TTC549 (cell line): ENCODE data around the gene MAPKBP1.
"Not testable (repeated sequence)": the region's sequence is repeated elsewhere in the genome, so short reads cannot be mapped to it uniquely, and the experiment has no call there.

Source experiments
- FAIRE-seq: peaks from 2 replicates; lab custom pipeline; 2012; peaks lifted over from hg19 to GRCh38; lab: Jason Lieb, UNC

Gene MAPKBP1

DNA sequence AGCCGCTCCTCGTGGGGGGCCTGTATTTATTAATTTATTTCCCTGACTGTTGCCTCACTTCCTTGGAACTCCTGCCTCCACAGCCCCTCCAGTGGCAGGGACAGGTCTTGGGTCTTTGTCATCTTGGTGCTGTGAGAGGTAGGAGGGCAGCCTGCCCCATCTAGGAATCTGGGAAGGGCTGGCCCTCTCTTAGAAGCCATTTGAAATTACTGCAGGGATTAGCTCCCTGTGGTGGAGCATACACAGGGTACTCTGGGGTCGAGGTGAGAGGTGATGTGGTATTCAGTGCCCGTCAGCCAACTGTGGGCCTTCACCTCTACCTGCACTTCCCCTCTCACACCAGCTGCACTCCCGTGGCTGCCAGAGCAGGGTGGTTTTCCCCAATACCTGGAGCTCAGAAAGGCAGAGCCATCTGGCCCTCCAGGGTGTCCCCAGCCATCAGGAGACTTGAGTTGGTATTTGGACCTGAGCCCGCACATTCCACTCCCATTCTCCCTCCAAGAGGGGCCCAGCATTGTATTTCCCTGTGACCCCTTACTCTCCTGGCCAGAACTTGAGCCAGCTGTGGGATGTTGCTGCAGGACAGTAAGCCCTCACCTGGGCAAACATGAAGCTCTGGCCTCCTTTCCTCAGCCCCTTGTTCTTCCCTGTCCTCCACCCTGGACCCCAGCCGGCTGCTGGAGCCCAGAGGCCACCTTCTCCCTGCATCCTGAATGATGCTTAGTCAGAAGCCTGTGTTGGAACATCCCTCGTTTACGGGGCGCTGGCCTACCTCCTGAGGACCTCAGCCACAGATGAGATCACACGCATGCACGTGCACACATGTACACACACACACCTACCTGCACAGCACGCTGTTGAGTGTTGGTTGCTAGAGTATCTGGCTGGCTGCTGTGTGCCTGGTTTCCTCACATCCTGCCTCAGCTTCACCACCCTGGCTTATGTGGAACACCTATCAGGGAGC lies 51.6 kb downstream of the MAPKBP1 start:
- no peak for FAIRE-seq

GRCh38 chr15:41827290-41827879 lies 53.1 kb downstream of the MAPKBP1 start:
- no peak for FAIRE-seq

- FAIRE-seq: no peak
These were observed 53.9 kb downstream of the MAPKBP1 start, which contains the start of gene JMJD7 for GRCh38 chr15:41827880-41828806. Gene JMJD7 (plus strand): TSS chr15:41828092. CDS start chr15:41828125, 33 bp downstream.

GRCh38 chr15:41828807-41829141 lies 54.5 kb downstream of the MAPKBP1 start:
- no peak for FAIRE-seq

- FAIRE-seq: no peak
These were observed 55.8 kb downstream of the MAPKBP1 start for GRCh38 chr15:41829959-41830646.

DNA sequence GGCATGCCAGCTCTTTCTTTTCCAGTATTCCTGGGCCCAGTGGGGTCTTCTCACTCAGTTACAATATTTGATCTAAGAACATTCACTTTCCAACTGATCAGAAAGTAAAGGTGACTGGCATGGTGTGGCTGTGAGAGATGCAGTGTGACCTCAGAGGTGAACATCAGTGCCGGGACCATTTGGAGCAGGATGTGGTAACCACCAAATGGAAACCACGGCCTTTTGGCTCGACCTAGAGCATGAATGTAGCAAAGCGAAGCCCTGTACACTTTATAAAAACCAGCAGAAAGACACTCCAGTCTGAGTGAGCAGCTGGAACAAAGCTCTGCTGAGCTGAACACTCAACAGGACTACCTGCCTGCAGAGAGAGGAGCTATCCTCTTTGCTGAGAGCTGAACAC lies 57.0 kb downstream of the MAPKBP1 start:
- FAIRE-seq: not testable (repeated sequence)

GRCh38 chr15:41832208-41832607 lies 57.9 kb downstream of the MAPKBP1 start:
- FAIRE-seq: no peak

DNA sequence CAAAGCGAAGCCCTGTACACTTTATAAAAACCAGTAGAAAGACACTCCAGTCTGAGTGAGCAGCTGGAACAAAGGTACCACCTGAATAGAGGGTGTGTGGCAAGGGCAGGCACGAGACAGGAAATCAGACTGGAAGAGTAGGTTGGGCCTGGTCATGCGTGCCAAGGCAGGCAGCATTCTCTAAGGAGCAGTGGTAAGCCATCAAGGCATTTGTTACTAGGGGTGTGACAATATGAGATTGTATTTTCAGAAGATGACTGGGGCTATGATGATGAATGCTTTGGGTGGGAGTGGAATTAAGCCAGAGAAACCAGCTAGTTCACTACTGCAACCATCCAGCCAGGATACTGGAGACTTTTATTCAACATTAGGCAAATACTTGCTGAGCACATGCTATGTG lies 58.6 kb downstream of the MAPKBP1 start:
- no peak for FAIRE-seq

DNA sequence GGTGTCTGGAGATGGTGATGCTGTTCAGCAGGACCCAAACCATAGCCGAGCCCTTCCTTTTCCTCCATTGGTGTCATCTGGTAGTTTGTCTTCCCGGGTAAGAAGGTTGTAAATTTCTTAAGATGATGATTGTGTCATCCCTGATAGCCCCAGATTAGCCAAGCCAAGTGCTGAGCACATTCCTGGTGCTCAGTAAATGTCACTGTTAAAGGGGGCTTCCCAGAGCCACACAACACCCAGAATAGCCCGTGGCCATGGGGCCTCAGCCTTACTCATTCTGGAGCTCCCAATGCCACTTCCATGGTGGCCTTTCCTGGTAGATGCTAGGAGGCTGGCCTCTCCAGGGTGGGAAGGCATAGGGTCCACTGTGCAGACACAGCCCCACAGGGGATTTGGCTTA lies 59.8 kb downstream of the MAPKBP1 start:
- FAIRE-seq: no peak

DNA sequence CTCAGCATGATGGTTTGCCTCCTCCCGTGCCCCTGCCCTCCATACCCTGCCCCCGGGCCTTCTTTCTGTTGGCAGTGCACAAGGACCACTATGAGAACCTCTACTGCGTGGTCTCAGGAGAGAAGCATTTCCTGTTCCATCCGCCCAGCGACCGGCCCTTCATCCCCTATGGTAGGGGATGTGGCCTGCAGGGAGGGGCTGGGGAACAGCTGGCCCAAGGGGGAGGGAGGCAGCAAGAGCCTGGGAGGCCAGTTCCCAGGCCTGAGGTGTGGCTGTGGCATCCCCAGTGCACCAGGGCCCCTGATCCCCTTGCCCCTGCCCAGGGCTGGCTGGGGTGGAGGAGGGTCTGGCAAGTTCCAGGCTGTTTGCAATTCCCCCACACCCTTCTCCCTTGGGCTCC lies 61.8 kb downstream of the MAPKBP1 start:
- FAIRE-seq: no peak

DNA sequence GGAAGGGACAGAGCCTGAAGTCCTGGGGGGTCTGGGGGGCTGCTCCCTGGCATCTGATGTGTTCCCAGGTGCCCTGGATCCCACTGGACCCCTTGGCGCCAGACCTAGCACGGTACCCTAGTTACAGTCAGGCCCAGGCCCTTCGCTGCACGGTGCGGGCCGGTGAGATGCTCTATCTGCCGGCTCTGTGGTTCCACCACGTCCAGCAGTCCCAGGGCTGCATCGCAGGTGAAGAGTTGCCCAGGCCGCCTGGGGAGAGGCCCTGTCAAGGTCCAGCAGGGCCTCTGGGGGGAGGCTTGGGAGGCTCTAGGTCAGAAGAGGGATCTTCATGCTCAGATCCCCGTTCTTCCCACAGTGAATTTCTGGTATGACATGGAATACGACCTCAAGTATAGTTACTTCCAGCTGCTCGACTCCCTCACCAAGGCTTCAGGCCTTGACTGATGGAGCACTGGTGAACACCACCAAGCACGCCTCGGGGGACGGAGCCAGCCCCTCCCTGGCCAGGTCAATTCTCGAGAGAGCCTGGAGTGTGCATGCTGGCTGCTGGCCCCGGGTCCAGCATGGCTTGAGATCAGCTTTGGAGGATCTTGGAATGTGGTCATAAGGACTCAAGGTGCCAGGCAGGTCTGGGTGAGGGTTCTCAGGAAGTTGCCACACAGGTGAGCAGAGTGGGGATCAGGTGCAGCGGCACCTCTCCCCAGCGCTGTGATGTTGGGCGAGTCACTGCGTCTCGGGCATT lies 62.6 kb downstream of the MAPKBP1 start:
- FAIRE-seq: no peak

DNA sequence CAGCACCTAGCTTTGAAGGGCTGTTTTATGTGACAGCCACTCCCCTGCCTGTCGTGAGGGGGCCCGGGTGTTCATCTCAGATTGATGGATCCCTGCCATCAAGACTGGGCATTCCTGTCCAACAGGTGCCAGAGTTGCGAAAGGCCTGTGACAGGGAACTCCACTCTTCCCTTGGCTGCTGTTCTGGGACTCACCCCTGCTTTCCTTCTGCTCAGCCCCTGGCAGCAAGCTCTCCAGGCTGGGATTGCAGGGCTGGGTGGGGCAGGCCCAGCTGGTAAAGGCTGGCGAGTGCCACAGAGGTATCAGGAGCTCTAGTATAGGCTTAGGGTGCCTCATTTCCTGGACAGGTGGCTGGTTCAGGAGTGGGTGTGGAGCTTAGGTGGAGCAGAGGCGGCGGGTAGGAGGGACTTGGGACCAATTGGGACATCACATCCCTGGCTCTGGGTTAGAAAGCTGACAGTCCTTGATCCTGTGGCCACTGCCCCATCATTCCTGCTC lies 64.2 kb downstream of the MAPKBP1 start, which contains the start of gene PLA2G4B:
Gene PLA2G4B, plus strand, starts transcription at position 448 of the 498 bp plus-strand sequence. CDS start 67 bp downstream, outside the sequence.
- no peak for FAIRE-seq

GRCh38 chr15:41839781-41840491 lies 65.7 kb downstream of the MAPKBP1 start:
- FAIRE-seq: no peak

DNA sequence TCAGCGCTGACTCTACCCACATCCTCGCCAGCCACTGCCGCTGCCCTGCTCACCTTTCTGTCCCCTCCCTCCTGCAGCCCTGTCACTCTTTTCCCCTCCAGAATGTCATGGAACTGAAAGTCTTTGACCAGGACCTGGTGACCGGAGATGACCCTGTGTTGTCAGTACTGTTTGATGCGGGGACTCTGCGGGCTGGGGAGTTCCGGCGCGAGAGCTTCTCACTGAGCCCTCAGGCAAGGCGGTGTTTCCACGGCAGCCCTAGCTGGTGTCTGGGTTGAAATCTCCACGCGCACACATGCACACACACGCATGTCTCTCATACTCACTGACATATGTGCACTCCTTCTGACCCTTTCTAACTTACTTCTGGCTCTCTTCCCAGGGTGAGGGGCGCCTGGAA lies 66.4 kb downstream of the MAPKBP1 start:
- FAIRE-seq: no peak

DNA sequence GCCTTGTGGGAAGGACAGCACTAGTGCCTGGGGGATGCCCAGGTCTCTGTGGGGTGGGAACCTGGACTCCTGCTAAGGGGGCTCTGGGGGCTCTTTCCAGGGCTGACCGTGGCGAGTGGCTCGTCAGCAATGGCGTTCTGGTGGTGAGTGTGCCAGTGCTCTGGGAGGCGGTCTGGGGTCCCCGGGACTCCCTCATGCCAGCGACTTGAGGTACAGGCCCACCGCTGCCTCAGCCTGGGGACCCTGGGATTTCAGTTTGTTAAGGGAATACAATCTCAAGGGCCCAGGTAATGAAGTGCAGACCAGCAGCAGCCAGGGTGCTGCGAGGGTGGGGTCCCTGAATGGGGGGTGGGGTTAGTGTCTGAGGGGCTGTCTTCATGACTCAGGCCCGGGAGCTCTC lies 66.8 kb downstream of the MAPKBP1 start:
- FAIRE-seq: no peak

- no peak for FAIRE-seq
These were observed 67.9 kb downstream of the MAPKBP1 start for GRCh38 chr15:41842229-41842628.

DNA sequence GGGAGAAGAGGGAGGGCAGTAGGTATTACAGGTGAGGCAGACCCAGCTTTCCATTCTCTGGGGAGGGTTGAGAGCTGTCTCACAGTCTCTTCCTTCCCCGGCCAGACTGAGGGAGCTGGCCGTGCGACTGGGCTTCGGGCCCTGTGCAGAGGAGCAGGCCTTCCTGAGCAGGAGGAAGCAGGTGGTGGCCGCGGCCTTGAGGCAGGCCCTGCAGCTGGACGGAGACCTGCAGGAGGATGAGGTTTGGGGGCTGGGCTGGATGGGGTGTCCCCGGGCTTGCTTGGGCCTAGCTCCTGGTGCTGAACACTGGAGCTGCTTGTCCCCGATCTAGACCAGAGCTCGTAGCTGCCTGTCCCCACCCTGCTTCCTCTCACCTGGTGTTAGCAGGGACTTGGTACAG lies 69.3 kb downstream of the MAPKBP1 start:
- no peak for FAIRE-seq

DNA sequence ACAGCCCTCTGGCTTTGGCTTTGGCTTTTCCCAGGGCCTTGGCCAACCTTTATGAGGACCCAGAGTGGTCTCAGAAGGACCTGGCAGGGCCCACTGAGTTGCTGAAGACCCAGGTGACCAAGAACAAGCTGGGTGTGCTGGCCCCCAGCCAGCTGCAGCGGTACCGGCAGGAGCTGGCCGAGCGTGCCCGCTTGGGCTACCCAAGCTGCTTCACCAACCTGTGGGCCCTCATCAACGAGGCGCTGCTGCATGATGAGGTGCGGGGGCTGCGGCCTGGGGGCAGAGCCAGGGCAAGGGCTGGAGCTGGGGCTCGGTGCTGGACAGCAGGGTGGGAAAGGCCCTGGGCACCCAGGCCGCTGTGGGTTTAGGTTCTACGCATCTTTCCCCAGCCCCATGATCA lies 70.5 kb downstream of the MAPKBP1 start:
- no peak for FAIRE-seq

GRCh38 chr15:41847206-41847605 lies 72.9 kb downstream of the MAPKBP1 start:
- no peak for FAIRE-seq

DNA sequence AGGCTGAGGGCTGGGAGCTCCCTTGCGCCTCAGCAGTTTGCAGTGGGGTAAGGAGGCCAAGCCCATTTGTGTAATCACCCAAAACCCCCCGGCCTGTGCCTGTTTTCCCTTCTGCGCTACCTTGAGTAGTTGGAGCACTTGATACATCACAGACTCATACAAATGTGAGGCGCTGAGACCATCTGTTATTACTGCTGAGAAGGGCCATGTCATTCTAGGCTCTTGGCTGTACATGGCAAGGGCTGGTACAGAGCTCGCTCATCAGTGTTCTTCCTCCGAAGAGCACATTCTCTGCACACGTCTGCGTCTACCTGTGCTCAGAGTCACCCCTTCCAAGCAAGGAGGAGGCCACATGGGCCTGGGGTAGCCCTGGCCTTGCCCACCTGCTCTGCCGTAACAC lies 73.7 kb downstream of the MAPKBP1 start:
- no peak for FAIRE-seq
